Endothelial cell (in vitro differentiated cells): ENCODE results near the gene MACF1. TPM values are rescaled to one million over a fixed set of nuclear protein-coding genes. Genes with fewer than 3 reads are reported as not detected.

Source experiments
- DNase-seq: peaks from one replicate; pipeline ENCODE4 v3.0.0; 2021; ENCODE audit warnings: low spot score
- H3K27ac Mint-ChIP-seq: one replicate; pipeline ENCODE4 v1.8.0; 2021; ENCODE audit warnings: mixed read lengths, inconsistent platforms; ENCODE audit not compliant: unreplicated experiment
- H3K27me3 Mint-ChIP-seq: one replicate; pipeline ENCODE4 v1.8.0; 2021; ENCODE audit warnings: mild to moderate bottlenecking, moderate library complexity, mixed read lengths, inconsistent platforms; ENCODE audit not compliant: unreplicated experiment
- H3K36me3 Mint-ChIP-seq: one replicate; pipeline ENCODE4 v1.8.0; 2021; ENCODE audit warnings: mild to moderate bottlenecking, low read depth, mixed read lengths, inconsistent platforms; ENCODE audit not compliant: unreplicated experiment
- H3K4me1 Mint-ChIP-seq: one replicate; pipeline ENCODE4 v1.8.0; 2021; ENCODE audit warnings: mild to moderate bottlenecking, mixed read lengths, inconsistent platforms; ENCODE audit not compliant: unreplicated experiment
- H3K4me3 Mint-ChIP-seq: one replicate; pipeline ENCODE4 v1.8.0; 2021; ENCODE audit warnings: mild to moderate bottlenecking, mixed read lengths, inconsistent platforms; ENCODE audit not compliant: unreplicated experiment
- H3K9me3 Mint-ChIP-seq: one replicate; pipeline ENCODE4 v1.8.0; 2021; ENCODE audit warnings: mixed read lengths, inconsistent platforms; ENCODE audit not compliant: unreplicated experiment
- CTCF ChIP-seq: fragments of 200-600 bp; sonication (generic); IDR thresholded peaks from one replicate; pipeline ENCODE4 v1.5.0; 2021; ENCODE audit warnings: antibody characterized with exemption; ENCODE audit not compliant: unreplicated experiment
- total RNA-seq: library from RNA; stranded (reverse); fragmentation: NEBNext Ultra II Directional; extraction: Animal tissue kit (Norgen Biotek cat#: 25700); gene quantifications from one replicate; pipeline ENCODE4 v1.2.1, GENCODE V29; 2021; ENCODE audit not compliant: unreplicated experiment

The MACF1 gene
- total RNA-seq, 1 donor from 2014 or later, result 511 TPM

DNA sequence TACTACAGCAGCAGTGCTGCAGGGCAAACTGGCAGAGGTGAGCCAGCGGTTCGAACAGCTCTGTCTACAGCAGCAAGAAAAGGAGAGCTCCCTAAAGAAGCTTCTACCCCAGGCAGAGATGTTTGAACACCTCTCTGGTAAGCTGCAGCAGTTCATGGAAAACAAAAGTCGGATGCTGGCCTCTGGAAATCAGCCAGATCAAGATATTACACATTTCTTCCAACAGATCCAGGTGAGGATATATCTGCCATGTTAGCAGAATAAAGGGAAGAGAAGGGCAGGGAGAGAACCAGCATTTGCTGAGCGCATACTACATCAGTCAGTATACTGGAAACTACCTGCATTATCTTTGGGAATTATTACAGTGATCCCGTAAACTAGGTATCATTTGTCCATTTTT, 157.0 kb downstream of the MACF1 start:
- Mint-ChIP-seq H3K4me1 (peaks cover 15% of the 10 kb centered on the region), H3K4me3 (no peak overlapping the region), H3K9me3 (no peaks in the 10 kb centered on the region), H3K27me3 (peaks cover 7% of the 10 kb centered on the region), H3K27ac (no peak overlapping the region), H3K36me3 (peaks cover 53% of the 10 kb centered on the region)
- no peak for DNase-seq
- TF ChIP-seq CTCF, result no peak

- Mint-ChIP-seq H3K27me3 (peaks cover 5% of the 10 kb centered on the region), H3K9me3 (no peaks in the 10 kb centered on the region), H3K36me3 (peaks cover 35% of the 10 kb centered on the region), H3K4me3 (no peak overlapping the region), H3K4me1 (peaks cover 11% of the 10 kb centered on the region), H3K27ac (no peak overlapping the region)
- no peak for DNase-seq
- TF ChIP-seq CTCF, result no peak
Observed at GRCh38 chr1:39363267-39363666, 158.8 kb downstream of the MACF1 start.

- no peak for DNase-seq
- Mint-ChIP-seq H3K27me3 (peaks cover 2% of the 10 kb centered on the region), H3K4me3 (peak overlapping the region; percentile 38), H3K9me3 (no peaks in the 10 kb centered on the region), H3K27ac (no peak overlapping the region), H3K4me1 (no peaks in the 10 kb centered on the region), H3K36me3 (peaks cover 34% of the 10 kb centered on the region)
- no peak for TF ChIP-seq CTCF
Observed at GRCh38 chr1:39368045-39368444, 163.6 kb downstream of the MACF1 start.

GRCh38 chr1:39369565-39369964, 165.1 kb downstream of the MACF1 start:
- Mint-ChIP-seq H3K4me1 (no peaks in the 10 kb centered on the region), H3K4me3 (no peak overlapping the region), H3K36me3 (peaks cover 25% of the 10 kb centered on the region), H3K27me3 (peaks cover 2% of the 10 kb centered on the region), H3K27ac (no peak overlapping the region), H3K9me3 (no peaks in the 10 kb centered on the region)
- TF ChIP-seq CTCF, result no peak
- no peak for DNase-seq

- no peak for TF ChIP-seq CTCF
- peaks cover 25% of the 10 kb centered on the region for H3K36me3 Mint-ChIP-seq
- no peak for DNase-seq
Observed at GRCh38 chr1:39370602-39371001, 166.1 kb downstream of the MACF1 start.

More at GRCh38 chr1:39370602-39371001, 166.1 kb downstream of the MACF1 start:
- peaks cover 2% of the 10 kb centered on the region for H3K27me3 Mint-ChIP-seq
- H3K4me3 Mint-ChIP-seq, result no peak overlapping the region
- H3K4me1 Mint-ChIP-seq, result no peaks in the 10 kb centered on the region
- H3K27ac Mint-ChIP-seq, result no peak overlapping the region
- no peaks in the 10 kb centered on the region for H3K9me3 Mint-ChIP-seq
